Esophagus (tissue), 2 donors: ENCODE results near the gene WDR89. TPM values are rescaled to one million over a fixed set of nuclear protein-coding genes. Genes with fewer than 3 reads are reported as not detected.
"Not testable (repeated sequence)": the region's sequence is repeated elsewhere in the genome, so short reads cannot be mapped to it uniquely, and the experiment has no call there.

Experiments
- H3K27ac ChIP-seq, 2 donors: one replicate each; pipeline ENCODE4 v1.5.1; 2013; ENCODE audit warnings: low read depth in 2 of 2, mild to moderate bottlenecking in 2 of 2, inconsistent platforms in 1 of 2, low read length in 1 of 2, moderate library complexity in 1 of 2
- H3K27me3 ChIP-seq, 2 donors: one replicate each; pipeline ENCODE4 v1.6.1; 2013; ENCODE audit warnings: low read length in 2 of 2, control low read depth in 1 of 2, mild to moderate bottlenecking in 1 of 2; ENCODE audit not compliant: insufficient read depth in 2 of 2, control insufficient read depth in 1 of 2
- H3K36me3 ChIP-seq, 2 donors: one replicate each; pipeline ENCODE4 v1.6.1; 2013; ENCODE audit warnings: low read length in 1 of 2; ENCODE audit not compliant: control insufficient read depth in 2 of 2, insufficient read depth in 2 of 2
- H3K4me1 ChIP-seq, 2 donors: one replicate each; pipeline ENCODE4 v1.6.1; 2013; ENCODE audit warnings: low read length in 1 of 2; ENCODE audit not compliant: control insufficient read depth in 2 of 2, insufficient read depth in 2 of 2
- H3K4me3 ChIP-seq, 2 donors: one replicate each; pipeline ENCODE4 v1.5.1; 2013; ENCODE audit warnings: low read length in 2 of 2, mild to moderate bottlenecking in 2 of 2, low read depth in 1 of 2, moderate library complexity in 1 of 2
- H3K9me3 ChIP-seq, 2 donors: one replicate each; pipeline ENCODE4 v1.6.1; 2013; ENCODE audit warnings: mild to moderate bottlenecking in 2 of 2, low read depth in 1 of 2, low read length in 1 of 2, moderate library complexity in 1 of 2; ENCODE audit not compliant: control insufficient read depth in 2 of 2, insufficient read depth in 1 of 2
- WGBS, 2 donors: extraction: QIAGEN DNeasy Blood & Tissue Kit; methylation state at CpG; one replicate each; pipeline ENCODE4 v1.1.7; 2013; 5-methylcytosine and 5-hydroxymethylcytosine counted together
- polyA plus RNA-seq, 2 donors: library from polyadenylated mRNA; stranded (reverse); fragments of 200-250 nt; gene quantifications; one replicate each; pipeline ENCODE4 v1.2.3, GENCODE V29; 2013
- donor health status: healthy with polysubstance abuse.
- donor health status: Bipolar disorder and iron deficiency.

Gene WDR89
- polyA plus RNA-seq, 2 donors: 3.5 to 3.6 TPM

GRCh38 chr14:63638493-63638892 is 3.2 kb downstream of the WDR89 start:
- 90 to 94% methylated on average over 1 of the region's 1 CpG for WGBS, 2 donors
- H3K36me3 ChIP-seq: no peaks in the 10 kb centered on the region
- no peaks in the 10 kb centered on the region for H3K27me3 ChIP-seq
- no peak overlapping the region for H3K27ac ChIP-seq
- H3K4me1 ChIP-seq: no peaks in the 10 kb centered on the region
- no peak overlapping the region for H3K4me3 ChIP-seq
- no peaks in the 10 kb centered on the region for H3K9me3 ChIP-seq

- WGBS, 2 donors: 97% methylated on average over 4 of the region's 4 CpGs
- H3K27me3 ChIP-seq, H3K4me1 ChIP-seq, H3K27ac ChIP-seq, H3K36me3 ChIP-seq, H3K9me3 ChIP-seq, H3K4me3 ChIP-seq: not testable (repeated sequence)
Measured at GRCh38 chr14:63636094-63636635, 5.5 kb downstream of the WDR89 start.

GRCh38 chr14:63633801-63634200 is 7.9 kb downstream of the WDR89 start:
- H3K4me1 ChIP-seq: no peaks in the 10 kb centered on the region
- 78% methylated on average over 7 of the region's 7 CpGs for WGBS, 2 donors
- no peaks in the 10 kb centered on the region for H3K9me3 ChIP-seq
- H3K27ac ChIP-seq: no peak overlapping the region
- no peaks in the 10 kb centered on the region for H3K27me3 ChIP-seq
- H3K36me3 ChIP-seq: no peaks in the 10 kb centered on the region
- H3K4me3 ChIP-seq: no peak overlapping the region

- Histone ChIP-seq H3K4me1 (no peaks in the 10 kb centered on the region), H3K27me3 (no peaks in the 10 kb centered on the region), H3K27ac (no peak overlapping the region)
Measured at GRCh38 chr14:63632932-63633514, 8.6 kb downstream of the WDR89 start.

DNA sequence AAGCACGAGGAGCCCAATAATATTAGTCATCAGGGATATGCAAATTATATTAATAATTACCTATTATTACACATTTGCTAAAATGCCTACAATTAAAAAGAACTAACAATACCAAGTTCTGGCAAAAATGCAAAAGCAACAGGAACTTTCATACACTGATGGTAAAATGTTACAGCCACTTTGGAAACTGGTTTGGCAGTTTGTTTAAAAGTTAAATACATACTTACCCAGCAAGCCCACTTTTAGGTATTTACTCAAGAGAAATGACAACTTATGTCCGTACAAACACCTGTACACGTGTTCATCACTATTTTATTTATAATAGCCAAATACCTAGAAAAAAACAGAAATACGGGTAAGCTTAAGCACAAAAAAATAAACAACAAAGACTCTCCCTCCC is 17.0 kb downstream of the WDR89 start:
- WGBS, 2 donors: 75 to 83% methylated on average over 4 of the region's 4 CpGs
- no peaks in the 10 kb centered on the region for H3K27me3 ChIP-seq
- H3K4me3 ChIP-seq: no peak overlapping the region
- H3K9me3 ChIP-seq: no peaks in the 10 kb centered on the region
- no peaks in the 10 kb centered on the region for H3K36me3 ChIP-seq
- H3K27ac ChIP-seq: no peak overlapping the region
- no peaks in the 10 kb centered on the region for H3K4me1 ChIP-seq

More at GRCh38 chr14:63632932-63633514, 8.6 kb downstream of the WDR89 start:
- Histone ChIP-seq H3K36me3 (no peaks in the 10 kb centered on the region), H3K9me3 (no peaks in the 10 kb centered on the region), H3K4me3 (no peak overlapping the region)

DNA sequence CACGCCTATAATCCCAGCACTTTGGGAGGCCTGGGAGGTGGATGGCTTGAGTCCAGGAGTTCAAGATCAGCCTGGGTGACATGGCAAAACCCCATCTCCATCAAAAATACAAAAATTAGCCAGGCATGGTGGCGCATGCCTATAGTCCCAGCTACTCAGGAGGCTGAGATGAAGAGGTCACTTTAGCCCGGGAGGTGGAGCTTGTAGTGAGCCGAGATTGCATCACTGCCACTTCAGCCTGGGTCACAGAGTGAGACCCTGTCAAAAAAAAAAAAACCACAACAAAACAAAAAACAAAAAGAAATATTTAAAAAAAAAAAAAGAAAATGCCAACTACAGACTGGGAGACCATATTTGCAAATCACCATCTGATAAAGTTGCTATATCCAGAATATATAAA is 17.5 kb downstream of the WDR89 start:
- WGBS, 2 donors: 94 to 98% methylated on average over 4 of the region's 4 CpGs
- H3K27me3 ChIP-seq: no peaks in the 10 kb centered on the region
- H3K27ac ChIP-seq: no peak overlapping the region

DNA sequence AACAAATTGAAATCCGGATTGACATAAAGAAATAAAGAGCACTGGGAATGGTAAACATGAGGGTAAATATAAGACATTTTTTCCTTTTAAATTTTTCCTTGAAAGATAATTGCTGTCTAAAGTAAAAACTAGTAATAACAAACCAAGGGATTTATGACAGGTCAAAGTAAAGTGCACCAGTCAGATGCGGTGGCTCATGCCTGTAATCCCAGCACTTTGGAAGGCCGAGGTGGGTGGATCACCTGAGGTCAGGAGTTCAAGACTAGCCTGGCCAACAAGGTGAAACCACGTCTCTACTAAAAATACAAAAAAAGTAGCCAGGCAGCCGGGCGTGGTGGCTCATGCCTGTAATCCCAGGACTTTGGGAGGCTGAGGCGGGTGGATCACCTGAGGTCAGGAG is 19.7 kb downstream of the WDR89 start:
- not testable (repeated sequence) for H3K9me3 ChIP-seq, H3K4me3 ChIP-seq, H3K27me3 ChIP-seq, H3K27ac ChIP-seq, H3K36me3 ChIP-seq, H3K4me1 ChIP-seq
- 71 to 78% methylated on average over 7 of the region's 7 CpGs for WGBS, 2 donors

More for the DNA sequence above, 17.5 kb downstream of the WDR89 start:
- H3K4me1 ChIP-seq: no peaks in the 10 kb centered on the region
- no peaks in the 10 kb centered on the region for H3K9me3 ChIP-seq
- H3K4me3 ChIP-seq: no peak overlapping the region
- no peaks in the 10 kb centered on the region for H3K36me3 ChIP-seq

DNA sequence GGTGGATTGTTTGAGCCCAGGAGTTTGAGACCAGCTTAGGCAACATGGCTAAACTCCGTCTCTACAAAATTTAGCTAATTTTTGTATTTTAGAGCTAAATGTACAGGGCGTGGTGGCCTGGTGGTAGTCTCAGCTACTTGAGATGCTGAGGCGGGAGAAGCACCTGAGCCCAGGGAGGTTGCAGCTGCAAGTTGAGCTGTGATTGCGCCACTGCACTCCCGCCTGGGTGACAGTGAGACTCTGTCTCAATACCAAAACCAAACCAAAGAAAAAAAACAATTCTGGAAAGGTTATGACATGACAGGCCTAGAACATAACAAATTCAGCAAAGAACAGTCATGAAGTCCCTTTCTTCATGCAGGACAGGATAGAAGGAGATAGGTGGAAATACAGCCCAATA is 25.7 kb downstream of the WDR89 start:
- H3K36me3 ChIP-seq: peaks cover 0 to 2% of the 10 kb centered on the region in 2 donors
- H3K27ac ChIP-seq: no peak overlapping the region
- no peaks in the 10 kb centered on the region for H3K9me3 ChIP-seq
- no peak overlapping the region for H3K4me3 ChIP-seq
- no peaks in the 10 kb centered on the region for H3K27me3 ChIP-seq
- WGBS, 2 donors: 92 to 93% methylated on average over 5 of the region's 5 CpGs
- H3K4me1 ChIP-seq: no peaks in the 10 kb centered on the region

- Histone ChIP-seq H3K27me3 (no peaks in the 10 kb centered on the region), H3K36me3 (peaks cover 0 to 2% of the 10 kb centered on the region in 2 donors), H3K27ac (no peak overlapping the region), H3K4me3 (no peak overlapping the region), H3K4me1 (no peaks in the 10 kb centered on the region), H3K9me3 (no peaks in the 10 kb centered on the region)
- 60 to 63% methylated on average over 4 of the region's 4 CpGs for WGBS, 2 donors
Measured at GRCh38 chr14:63614679-63615363, 26.9 kb downstream of the WDR89 start.

- H3K4me3 ChIP-seq: no peak overlapping the region
- H3K27me3 ChIP-seq: no peaks in the 10 kb centered on the region
- WGBS, 2 donors: 94 to 97% methylated on average over 7 of the region's 7 CpGs
- H3K36me3 ChIP-seq: no peaks in the 10 kb centered on the region
- no peaks in the 10 kb centered on the region for H3K4me1 ChIP-seq
- H3K27ac ChIP-seq: no peak overlapping the region
- H3K9me3 ChIP-seq: no peaks in the 10 kb centered on the region
Measured at GRCh38 chr14:63611078-63611477, 30.6 kb downstream of the WDR89 start.
